GM19372 (cell line): ENCODE measurements around the gene CNTFR.

Source experiments
- ATAC-seq: cut with Tn5 transposase; IDR thresholded peaks from one replicate; pipeline ENCODE4 v1.9.1; 2021; ENCODE audit warnings: mild to moderate bottlenecking, low read depth, moderate library complexity; ENCODE audit not compliant: unreplicated experiment

The CNTFR gene

GRCh38 chr9:34591248-34591916 is 1.9 kb upstream of the CNTFR start:
- no peak for ATAC-seq

- ATAC-seq = no peak
These were observed 1.1 kb upstream of the CNTFR start for GRCh38 chr9:34590381-34591247.

GRCh38 chr9:34588671-34589635 is 571 bp downstream of the CNTFR start:
- no peak for ATAC-seq

GRCh38 chr9:34587271-34587670 is 2.3 kb downstream of the CNTFR start:
- no peak for ATAC-seq

GRCh38 chr9:34585946-34586669 is 3.4 kb downstream of the CNTFR start:
- no peak for ATAC-seq

GRCh38 chr9:34584970-34585369 is 4.6 kb downstream of the CNTFR start:
- ATAC-seq = no peak

- no peak for ATAC-seq
These were observed 6.7 kb downstream of the CNTFR start for GRCh38 chr9:34582787-34583186.

GRCh38 chr9:34581318-34581717 is 8.2 kb downstream of the CNTFR start:
- ATAC-seq = no peak

- ATAC-seq = no peak
These were observed 9.2 kb downstream of the CNTFR start for GRCh38 chr9:34580358-34580757.

GRCh38 chr9:34579808-34580163 is 9.7 kb downstream of the CNTFR start:
- ATAC-seq = no peak

- ATAC-seq = no peak
These were observed 10.3 kb downstream of the CNTFR start for GRCh38 chr9:34579104-34579807.

- ATAC-seq = no peak
These were observed 11.1 kb downstream of the CNTFR start for GRCh38 chr9:34578241-34579103.

- ATAC-seq = no peak
These were observed 11.9 kb downstream of the CNTFR start for GRCh38 chr9:34577400-34578240.

GRCh38 chr9:34576597-34577399 is 12.7 kb downstream of the CNTFR start:
- no peak for ATAC-seq

- no peak for ATAC-seq
These were observed 13.5 kb downstream of the CNTFR start for GRCh38 chr9:34575862-34576596.

- ATAC-seq = no peak
These were observed 14.3 kb downstream of the CNTFR start for GRCh38 chr9:34575241-34575640.
